Activated T-cell treated with anti-CD3 and anti-CD28 coated beads for 48 hours (primary cell): ENCODE measurements around the gene TP53I13.

Experiments used
- DNase-seq: peaks from one replicate; pipeline ENCODE4 v3.0.0-alpha.2; 2020; ENCODE audit warnings: low read depth

Gene TP53I13

GRCh38 chr17:29593591-29594518, 25.4 kb downstream of the TP53I13 start:
- DNase-seq: no peak

- no peak for DNase-seq
Measured at GRCh38 chr17:29594519-29595090, 26.1 kb downstream of the TP53I13 start.

GRCh38 chr17:29595107-29595942, 26.8 kb downstream of the TP53I13 start:
- DNase-seq: no peak

- DNase-seq: no peak
Measured at GRCh38 chr17:29595943-29596774, 27.7 kb downstream of the TP53I13 start.

- no peak for DNase-seq
Measured at GRCh38 chr17:29596811-29597210, 28.3 kb downstream of the TP53I13 start.

- DNase-seq: no peak
Measured at GRCh38 chr17:29597361-29598172, 29.1 kb downstream of the TP53I13 start.

- no peak for DNase-seq
Measured at GRCh38 chr17:29603109-29603674, 34.7 kb downstream of the TP53I13 start.

GRCh38 chr17:29607557-29608195, 39.2 kb downstream of the TP53I13 start:
- DNase-seq: no peak

- DNase-seq: no peak
Measured at GRCh38 chr17:29608986-29609385, 40.5 kb downstream of the TP53I13 start.

- no peak for DNase-seq
Measured at GRCh38 chr17:29610395-29610794, 41.9 kb downstream of the TP53I13 start.

- DNase-seq: no peak
Measured at GRCh38 chr17:29611351-29612093, 43.0 kb downstream of the TP53I13 start.

- DNase-seq: no peak
Measured at GRCh38 chr17:29612094-29612403, 43.5 kb downstream of the TP53I13 start.

GRCh38 chr17:29612404-29613280, 44.1 kb downstream of the TP53I13 start:
- DNase-seq: no peak

GRCh38 chr17:29613352-29613837, 44.9 kb downstream of the TP53I13 start:
- DNase-seq: peak; percentile 97

- no peak for DNase-seq
Measured at GRCh38 chr17:29613856-29614255, 45.4 kb downstream of the TP53I13 start.

GRCh38 chr17:29614349-29615047, 46.0 kb downstream of the TP53I13 start:
- no peak for DNase-seq

GRCh38 chr17:29615048-29615385, 46.5 kb downstream of the TP53I13 start:
- no peak for DNase-seq
